Measurements from ENCODE around the gene MPHOSPH9. TPM values are rescaled to one million over a fixed set of nuclear protein-coding genes. Genes with fewer than 3 reads are reported as not detected.

The MPHOSPH9 gene
- total RNA-seq, 4 donors from 2014 or later = 14.2 to 25.3 (median 15.1) TPM

GRCh38 chr12:123131291-123131832 lies 101.6 kb downstream of the MPHOSPH9 start:
- DNase-seq (ENCODE audit: extremely low spot score) = no peak
- intact Hi-C loops (cut with DNase I) = no loop called here

DNA sequence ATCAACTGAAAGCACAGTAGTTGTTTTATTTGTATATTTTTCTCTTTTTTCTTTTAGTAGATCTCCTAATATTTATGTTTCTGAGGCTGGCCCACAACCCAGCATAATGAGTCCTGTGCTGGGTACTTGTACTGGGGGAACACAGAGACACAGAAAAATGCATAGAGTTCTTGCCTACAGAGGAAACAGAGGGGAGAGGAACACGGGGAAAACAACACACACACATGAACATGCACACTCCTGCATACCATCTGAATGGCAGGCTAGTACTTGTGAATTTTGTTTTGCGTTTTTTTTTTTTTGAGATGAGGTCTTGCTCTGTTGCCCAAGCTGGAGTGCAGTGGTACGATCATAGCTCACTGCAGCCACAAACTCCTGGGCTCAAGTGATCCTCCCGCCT lies 103.3 kb downstream of the MPHOSPH9 start:
- Histone ChIP-seq H3K9me3 (no peaks in the 10 kb centered on the region), H3K36me3 (no peaks in the 10 kb centered on the region), H3K4me1 (peaks cover 43 to 74% (median 57%) of the 10 kb centered on the region in 4 donors), H3K27me3 (no peaks in the 10 kb centered on the region), H3K27ac (replicated peaks in 1 of 4) (no peak overlapping the region), H3K4me3 (no peak overlapping the region)
- TF ChIP-seq EP300 (IDR thresholded peaks at IDR 0.05) = no peak
- TF ChIP-seq POLR2A (IDR thresholded peaks at IDR 0.05; ENCODE audit: low read depth) = no peak
- TF ChIP-seq POLR2AphosphoS5 (IDR thresholded peaks at IDR 0.05) = no peak
- TF ChIP-seq, protein P1, sequence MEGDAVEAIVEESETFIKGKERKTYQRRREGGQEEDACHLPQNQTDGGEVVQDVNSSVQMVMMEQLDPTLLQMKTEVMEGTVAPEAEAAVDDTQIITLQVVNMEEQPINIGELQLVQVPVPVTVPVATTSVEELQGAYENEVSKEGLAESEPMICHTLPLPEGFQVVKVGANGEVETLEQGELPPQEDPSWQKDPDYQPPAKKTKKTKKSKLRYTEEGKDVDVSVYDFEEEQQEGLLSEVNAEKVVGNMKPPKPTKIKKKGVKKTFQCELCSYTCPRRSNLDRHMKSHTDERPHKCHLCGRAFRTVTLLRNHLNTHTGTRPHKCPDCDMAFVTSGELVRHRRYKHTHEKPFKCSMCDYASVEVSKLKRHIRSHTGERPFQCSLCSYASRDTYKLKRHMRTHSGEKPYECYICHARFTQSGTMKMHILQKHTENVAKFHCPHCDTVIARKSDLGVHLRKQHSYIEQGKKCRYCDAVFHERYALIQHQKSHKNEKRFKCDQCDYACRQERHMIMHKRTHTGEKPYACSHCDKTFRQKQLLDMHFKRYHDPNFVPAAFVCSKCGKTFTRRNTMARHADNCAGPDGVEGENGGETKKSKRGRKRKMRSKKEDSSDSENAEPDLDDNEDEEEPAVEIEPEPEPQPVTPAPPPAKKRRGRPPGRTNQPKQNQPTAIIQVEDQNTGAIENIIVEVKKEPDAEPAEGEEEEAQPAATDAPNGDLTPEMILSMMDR (IDR thresholded peaks at IDR 0.05) = no peak
- intact Hi-C loops (cut with DNase I) = no loop called here
- WGBS = 94% methylated on average over 4 of the region's 4 CpGs
- DNase-seq (ENCODE audit: extremely low spot score) = no peak

More at GRCh38 chr12:123131291-123131832, 101.6 kb downstream of the MPHOSPH9 start:
- TF ChIP-seq EP300 (IDR thresholded peaks at IDR 0.05) (no peak), POLR2A (IDR thresholded peaks at IDR 0.05; ENCODE audit: low read depth) (no peak), POLR2AphosphoS5 (IDR thresholded peaks at IDR 0.05) (no peak)
- TF ChIP-seq, protein P1 (IDR thresholded peaks at IDR 0.05) = no peak
- Histone ChIP-seq H3K36me3 (no peaks in the 10 kb centered on the region), H3K4me1 (peaks cover 37 to 64% (median 51%) of the 10 kb centered on the region in 4 donors), H3K27ac (replicated peaks in 1 of 4) (peak overlapping the region; percentile 64 to 76 (median 70)), H3K4me3 (no peak overlapping the region), H3K27me3 (no peaks in the 10 kb centered on the region), H3K9me3 (no peaks in the 10 kb centered on the region)
- WGBS = 75% methylated on average over 4 of the region's 4 CpGs

GRCh38 chr12:123127182-123127495 lies 105.8 kb downstream of the MPHOSPH9 start:
- no peak for DNase-seq (ENCODE audit: extremely low spot score)
- intact Hi-C loops (cut with DNase I) = no loop called here
- TF ChIP-seq EP300 (IDR thresholded peaks at IDR 0.05) = no peak
- Histone ChIP-seq H3K4me1 (peaks cover 42 to 63% (median 47%) of the 10 kb centered on the region in 4 donors), H3K9me3 (no peaks in the 10 kb centered on the region), H3K27ac (replicated peaks in 1 of 4) (peak overlapping the region; percentile 28 to 74 (median 59)), H3K36me3 (no peaks in the 10 kb centered on the region), H3K4me3 (no peak overlapping the region), H3K27me3 (no peaks in the 10 kb centered on the region)
- WGBS = 92% methylated on average over 6 of the region's 6 CpGs

DNA sequence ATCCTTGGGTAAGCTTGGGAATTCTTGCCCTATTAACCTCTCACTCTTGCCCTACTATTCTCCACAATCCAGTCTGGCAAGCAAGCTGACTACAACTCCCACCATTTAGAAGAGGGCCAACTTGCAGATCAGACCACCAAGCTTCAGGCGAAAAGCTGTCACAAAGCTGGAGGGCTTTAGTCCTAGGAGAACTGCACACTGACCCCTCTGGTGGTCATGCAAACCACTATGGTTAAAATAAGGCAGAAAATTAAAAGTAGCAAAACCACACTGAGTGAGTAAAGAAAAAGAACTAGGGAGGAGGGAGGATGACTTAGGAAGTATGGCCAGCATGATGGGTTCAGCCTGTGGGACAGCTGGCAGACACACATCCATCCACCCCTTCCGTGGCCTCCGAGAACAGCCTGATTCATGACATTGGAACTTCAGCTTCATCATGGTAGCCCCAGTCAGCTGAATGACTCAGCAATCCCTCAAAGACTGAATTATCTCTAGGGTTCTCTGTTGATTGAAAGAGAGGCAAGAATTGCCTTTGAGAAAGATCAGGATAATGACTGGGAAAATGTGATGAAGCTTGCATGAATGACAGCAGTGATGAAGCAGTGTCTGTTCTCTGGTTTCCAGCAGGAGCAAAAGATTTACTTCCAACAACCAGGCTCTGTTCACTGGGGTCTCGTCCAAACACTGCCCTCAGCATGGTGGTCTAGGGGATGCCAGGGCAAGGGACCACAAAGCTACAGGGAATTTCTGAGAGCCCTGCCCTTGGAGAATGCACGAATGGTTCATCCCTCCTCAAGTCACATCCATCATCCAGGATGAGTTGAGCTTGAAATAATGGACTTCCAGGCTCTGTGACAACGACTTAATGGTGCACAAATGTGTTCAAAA lies 106.4 kb downstream of the MPHOSPH9 start:
- WGBS = 46% methylated on average over 6 of the region's 6 CpGs
- H3K36me3 ChIP-seq = no peaks in the 10 kb centered on the region
- DNase-seq (ENCODE audit: extremely low spot score) = no peak
- no peaks in the 10 kb centered on the region for H3K27me3 ChIP-seq
- no peaks in the 10 kb centered on the region for H3K9me3 ChIP-seq
- H3K4me3 ChIP-seq = no peak overlapping the region
- peaks cover 36 to 63% (median 46%) of the 10 kb centered on the region in 4 donors for H3K4me1 ChIP-seq
- peak overlapping the region; percentile 28 to 74 (median 59) for H3K27ac ChIP-seq (replicated peaks in 1 of 4)
- peak; percentile 70 for TF ChIP-seq POLR2AphosphoS5 (IDR thresholded peaks at IDR 0.05)
- no peak for TF ChIP-seq POLR2A (IDR thresholded peaks at IDR 0.05; ENCODE audit: low read depth)
- intact Hi-C loops (cut with DNase I) = no loop called here

GRCh38 chr12:123122626-123123025 lies 110.3 kb downstream of the MPHOSPH9 start:
- no peak overlapping the region for H3K4me3 ChIP-seq
- H3K27ac ChIP-seq (replicated peaks in 1 of 4) = no peak overlapping the region
- no peaks in the 10 kb centered on the region for H3K36me3 ChIP-seq
- no peaks in the 10 kb centered on the region for H3K27me3 ChIP-seq
- TF ChIP-seq EP300 (IDR thresholded peaks at IDR 0.05) (no peak), POLR2AphosphoS5 (IDR thresholded peaks at IDR 0.05) (no peak), POLR2A (IDR thresholded peaks at IDR 0.05; ENCODE audit: low read depth) (no peak)
- TF ChIP-seq, protein P1 (IDR thresholded peaks at IDR 0.05) = no peak
- intact Hi-C loops (cut with DNase I) = no loop called here
- no peaks in the 10 kb centered on the region for H3K9me3 ChIP-seq
- no peak for DNase-seq (ENCODE audit: extremely low spot score)
- 93% methylated on average over 3 of the region's 3 CpGs for WGBS
- peaks cover 31 to 61% (median 46%) of the 10 kb centered on the region in 4 donors for H3K4me1 ChIP-seq
